DMS53 treated with DMSO at 0.1 percent for 48 hours (cell line): Measurements from ENCODE around the gene VEGFA.
"Not testable (repeated sequence)": the region's sequence is repeated elsewhere in the genome, so short reads cannot be mapped to it uniquely, and the experiment has no call there.

Source experiments
- DNase-seq: peaks from one replicate; lab custom pipeline; 2025; ENCODE audit not compliant: unreplicated experiment; lab: John Stamatoyannopoulos, UW

VEGFA gene

GRCh38 chr6:43801495-43802181 is 31.6 kb downstream of the VEGFA start:
- no peak for DNase-seq

- DNase-seq = no peak
Measured at GRCh38 chr6:43803055-43803782, 33.2 kb downstream of the VEGFA start.

- DNase-seq = peak; percentile 28
Measured at GRCh38 chr6:43803783-43804549, 34.0 kb downstream of the VEGFA start.

- DNase-seq = peak; percentile 73
Measured at GRCh38 chr6:43804550-43805223, 34.7 kb downstream of the VEGFA start.

GRCh38 chr6:43805699-43806042 is 35.7 kb downstream of the VEGFA start:
- no peak for DNase-seq

DNA sequence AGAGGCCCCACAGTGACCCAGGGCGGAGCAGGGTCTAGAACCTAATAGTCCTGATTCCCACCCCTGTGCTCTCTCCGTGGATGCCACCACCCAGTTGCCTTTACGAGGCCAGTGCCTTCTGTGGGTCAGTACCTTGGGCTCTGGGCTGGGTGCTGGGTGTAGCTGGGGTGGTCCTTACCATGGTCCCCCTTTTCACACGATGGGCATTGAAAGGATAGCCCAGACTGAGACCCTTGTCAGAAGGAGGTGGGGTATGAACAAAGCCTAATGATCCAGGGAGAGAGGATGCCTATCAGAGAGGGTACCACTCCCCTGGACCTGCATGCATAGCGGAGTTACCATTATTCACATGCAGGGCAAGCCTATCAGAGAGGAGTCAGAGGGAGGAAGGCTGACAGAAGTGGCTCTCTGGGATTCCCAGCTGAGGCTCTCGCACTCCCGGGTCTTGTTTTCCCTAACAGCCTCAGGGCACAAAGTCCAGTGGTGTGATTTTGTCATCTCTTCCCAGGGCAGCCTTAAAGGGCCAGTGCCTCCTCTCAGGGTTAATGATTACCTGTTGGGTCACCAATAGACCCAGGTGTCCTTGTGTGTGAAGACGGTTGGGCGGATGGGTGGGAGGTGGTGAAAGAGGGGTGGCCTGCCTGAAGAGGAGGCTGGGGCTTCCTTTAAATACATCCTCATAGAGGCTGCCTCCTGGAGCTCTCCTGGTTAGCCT is 36.2 kb downstream of the VEGFA start:
- DNase-seq = peak; percentile 94

DNA sequence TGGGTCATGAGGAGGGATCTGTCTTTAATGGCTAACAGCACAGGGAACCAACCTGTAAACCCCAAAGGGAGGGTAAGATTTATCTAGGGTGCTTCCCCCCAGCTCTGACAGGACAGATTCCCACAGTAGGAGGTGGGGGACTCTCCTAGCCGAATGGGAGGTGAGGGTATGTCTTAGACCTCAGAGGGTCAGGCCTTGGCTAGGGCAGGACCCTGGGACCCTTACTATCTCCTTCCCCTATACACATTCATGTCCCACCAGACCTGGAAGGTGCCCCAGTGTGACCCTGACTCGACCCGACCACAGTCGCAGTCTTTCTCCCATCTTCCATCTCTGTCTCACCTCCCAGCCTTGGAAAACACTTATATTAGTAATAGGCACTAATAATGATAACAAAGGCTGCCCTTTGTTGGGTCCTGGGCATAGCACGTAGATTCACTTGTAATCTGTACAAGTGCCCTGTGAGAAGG is 36.8 kb downstream of the VEGFA start:
- no peak for DNase-seq

- DNase-seq = peak; percentile 32
Measured at GRCh38 chr6:43807228-43808061, 37.4 kb downstream of the VEGFA start.

- no peak for DNase-seq
Measured at GRCh38 chr6:43808412-43808811, 38.4 kb downstream of the VEGFA start.

DNA sequence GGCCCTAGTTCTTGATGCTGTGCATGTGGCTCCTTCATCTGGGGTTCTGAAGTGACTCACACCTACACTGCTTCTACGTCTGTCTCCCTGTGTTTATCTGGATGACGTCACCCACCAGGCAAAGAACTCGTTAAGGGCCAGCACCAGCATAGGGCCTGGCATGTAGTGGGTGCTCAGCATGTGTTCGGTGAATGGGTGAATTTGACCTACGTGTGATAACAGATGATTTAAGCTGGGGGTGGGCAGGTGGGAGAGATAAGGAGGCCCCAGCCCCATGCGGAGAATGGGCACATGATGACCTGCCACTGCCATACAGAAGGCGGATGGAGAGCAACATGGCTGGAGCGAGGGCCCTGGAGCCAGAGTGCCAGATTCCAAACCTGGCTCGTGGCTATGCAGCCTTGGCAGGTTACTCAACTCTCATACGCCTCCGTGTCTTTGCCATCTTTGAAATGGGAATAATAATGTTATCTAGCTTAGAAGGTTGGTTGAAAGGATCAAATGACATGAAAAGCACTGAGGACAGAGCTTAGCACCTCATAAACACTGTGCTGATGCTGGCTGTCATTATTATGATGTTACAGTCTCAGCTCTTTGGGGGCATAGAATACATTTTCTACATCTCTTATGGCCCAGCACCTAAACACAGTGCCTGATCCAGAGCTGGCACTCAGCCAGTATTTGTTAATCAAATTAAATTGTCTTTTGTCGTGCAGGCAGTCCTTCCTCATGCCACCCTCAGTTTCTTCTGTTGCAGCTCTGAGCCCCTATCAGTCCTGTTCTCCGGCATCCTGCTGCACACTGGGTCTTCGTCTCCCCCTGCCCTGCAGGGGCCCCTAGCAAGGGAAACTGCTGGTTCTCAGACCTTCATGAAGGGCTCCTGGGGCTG is 39.6 kb downstream of the VEGFA start:
- DNase-seq = peak; percentile 92

GRCh38 chr6:43810965-43811732 is 41.1 kb downstream of the VEGFA start:
- peak; percentile 19 for DNase-seq

GRCh38 chr6:43811733-43812099 is 41.7 kb downstream of the VEGFA start:
- DNase-seq = no peak

DNA sequence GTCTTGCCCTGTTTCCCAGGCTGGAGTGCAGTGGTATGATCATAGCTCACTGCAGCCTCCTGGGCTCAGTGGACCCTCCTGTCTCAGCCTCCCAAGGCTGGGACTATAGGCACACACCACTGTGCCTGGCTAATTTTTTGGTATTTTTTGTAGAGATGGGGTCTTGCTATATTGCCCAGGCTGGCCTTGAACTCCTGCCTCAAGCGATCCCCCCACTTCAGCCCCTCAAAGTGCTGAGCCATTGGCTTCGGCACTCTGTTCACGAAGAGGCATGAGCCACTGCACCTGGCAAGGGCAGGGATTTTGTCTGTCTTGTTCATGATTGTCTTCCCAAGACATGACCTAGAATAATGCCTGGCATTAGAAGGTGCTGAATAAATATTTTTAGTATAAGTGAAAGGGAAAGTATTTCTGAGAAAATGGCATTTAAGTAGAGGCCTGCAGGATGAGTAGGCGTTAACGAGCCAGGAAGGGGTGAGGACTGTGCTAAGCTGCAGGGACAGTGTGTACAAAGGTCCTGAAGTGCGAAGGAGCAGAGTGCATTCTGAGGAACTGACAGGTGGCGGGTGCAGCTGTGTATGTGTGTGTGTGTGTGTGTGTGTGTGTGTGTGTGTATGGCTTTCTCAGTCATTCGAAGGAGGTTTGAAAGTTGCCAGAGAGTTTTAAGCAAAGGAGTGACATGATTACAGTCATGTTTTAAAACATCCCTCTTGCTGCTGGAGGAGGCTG is 43.0 kb downstream of the VEGFA start:
- DNase-seq = peak; percentile 38

GRCh38 chr6:43814111-43814510 is 44.1 kb downstream of the VEGFA start:
- no peak for DNase-seq

GRCh38 chr6:43814865-43815264 is 44.9 kb downstream of the VEGFA start:
- no peak for DNase-seq

- DNase-seq = peak; percentile 10
Measured at GRCh38 chr6:43817192-43817591, 47.2 kb downstream of the VEGFA start.

DNA sequence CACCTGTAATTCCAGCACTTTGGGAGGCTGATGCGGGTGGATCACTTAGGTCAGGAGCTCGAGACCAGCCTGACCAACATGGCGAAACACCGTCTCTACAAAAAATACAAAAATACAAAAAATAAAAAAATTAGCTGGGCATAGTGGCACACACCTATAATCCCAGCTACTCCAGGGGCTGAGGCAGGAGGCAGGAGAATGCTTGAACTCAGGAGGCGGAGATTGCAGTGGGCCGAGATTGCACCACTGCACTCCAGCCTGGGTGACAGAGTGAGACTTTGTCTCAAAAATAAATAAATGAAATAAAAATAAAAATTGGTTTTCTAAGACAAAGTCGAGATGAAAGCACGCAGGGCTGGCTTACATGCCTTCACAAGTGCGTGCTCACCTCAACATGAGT is 49.0 kb downstream of the VEGFA start:
- not testable (repeated sequence) for DNase-seq
